Endothelial cell of umbilical vein (primary cell): Measurements from ENCODE around the gene CFAP73. TPM values are rescaled to one million over a fixed set of nuclear protein-coding genes. Genes with fewer than 3 reads are reported as not detected.

Experiments
- BruUV-seq: library from RNA; stranded (reverse); fragments of 400-500 nt; replicated peaks from 2 replicates; lab custom pipeline; 2021; lab: Mats Ljungman, UMichigan
- CTCF ChIA-PET: fragments of 300-600, 350-600 bp; sonication (Branson Sonifier 250); formaldehyde crosslinking; loops from one replicate; lab custom pipeline; 2021; ENCODE audit warnings: antibody characterized with exemption, inconsistent platforms; lab: Charles Lee
- POLR2A ChIA-PET: fragments of 300-600, 350-600 bp; sonication (Branson Sonifier 250); formaldehyde crosslinking; loops from one replicate; lab custom pipeline; 2021; ENCODE audit warnings: antibody characterized with exemption, inconsistent platforms; lab: Charles Lee
- DNase-seq: peaks from one replicate; pipeline ENCODE4 v3.0.0-alpha.2; 2011; ENCODE audit warnings: low read depth, low spot score
- FAIRE-seq: peaks from 2 replicates; lab custom pipeline; 2011; peaks lifted over from hg19 to GRCh38; lab: Jason Lieb, UNC
- H2AFZ ChIP-seq: 2 replicates; pipeline ENCODE4 v1.6.0; 2012; ENCODE audit warnings: low read depth, low read length, control low read depth, inconsistent platforms
- H3K27ac ChIP-seq: 2 replicates; pipeline ENCODE4 v1.5.1; 2011; ENCODE audit warnings: low read depth, mild to moderate bottlenecking, control low read depth, low read length, moderate library complexity; ENCODE audit not compliant: insufficient read depth
- H3K27me3 ChIP-seq, 2 experiments: 2 replicates each; pipeline versions ENCODE4 v1.6.0 to v1.6.1; 2011; ENCODE audit warnings: low read length in 2 of 2, mixed read lengths in 1 of 2; ENCODE audit not compliant: control insufficient read depth in 2 of 2, insufficient read depth in 2 of 2
- H3K36me3 ChIP-seq, 2 experiments: 2 replicates in 1 of 2; 3 replicates in 1 of 2; pipeline ENCODE4 v1.5.1; 2011; ENCODE audit warnings: low read length in 2 of 2, mild to moderate bottlenecking in 1 of 2, moderate library complexity in 1 of 2; ENCODE audit not compliant: control insufficient read depth in 2 of 2, insufficient read depth in 2 of 2; ENCODE audit errors: extremely low read depth in 1 of 2
- H3K4me1 ChIP-seq: 3 replicates; pipeline ENCODE4 v1.5.1; 2011; ENCODE audit warnings: mild to moderate bottlenecking, low read length; ENCODE audit not compliant: control insufficient read depth, insufficient read depth; ENCODE audit errors: extremely low read depth
- H3K4me2 ChIP-seq: 2 replicates; pipeline ENCODE4 v1.6.1; 2011; ENCODE audit warnings: low read length, control low read depth, mixed read lengths; ENCODE audit not compliant: insufficient read depth
- H3K4me3 ChIP-seq, 3 experiments: fragments of 200-600 bp in 1 of 3; sonication (generic), shearing (Covaris generic) in 1 of 3; replicated peaks in 1 of 3; 2 replicates each; pipeline ENCODE4 v1.5.1; 2011 to 2016; ENCODE audit warnings: control low read depth in 3 of 3, low read length in 3 of 3, mild to moderate bottlenecking in 2 of 3, inconsistent platforms in 1 of 3, low read depth in 1 of 3, moderate library complexity in 1 of 3; ENCODE audit not compliant: insufficient read depth in 1 of 3
- H3K79me2 ChIP-seq: 2 replicates; pipeline ENCODE4 v1.6.0; 2012; ENCODE audit warnings: low read length, inconsistent platforms; ENCODE audit not compliant: control insufficient read depth, insufficient read depth
- H3K9ac ChIP-seq: replicated peaks from 2 replicates; pipeline ENCODE3; 2011; ENCODE audit warnings: low read length, control low read depth; ENCODE audit not compliant: insufficient read depth; ENCODE audit errors: extremely low read depth
- H3K9me1 ChIP-seq: replicated peaks from 3 replicates; pipeline ENCODE4 v1.6.0; 2011; ENCODE audit warnings: mild to moderate bottlenecking, low read length; ENCODE audit not compliant: control insufficient read depth, insufficient read depth; ENCODE audit errors: extremely low read depth
- H3K9me3 ChIP-seq: replicated peaks from 2 replicates; pipeline ENCODE4 v1.5.1; 2012; ENCODE audit warnings: low read length, inconsistent platforms; ENCODE audit not compliant: control insufficient read depth, insufficient read depth
- H4K20me1 ChIP-seq: replicated peaks from 2 replicates; pipeline ENCODE3; 2011; ENCODE audit warnings: mild to moderate bottlenecking, low read length; ENCODE audit not compliant: control insufficient read depth, insufficient read depth; ENCODE audit errors: extremely low read depth
- EZH2 ChIP-seq: IDR thresholded peaks from 2 replicates; pipeline ENCODE4 v1.6.1; 2012; ENCODE audit warnings: borderline replicate concordance, low read depth, mild to moderate bottlenecking, moderate library complexity, low read length, inconsistent platforms; ENCODE audit not compliant: severe bottlenecking
- FOS ChIP-seq: IDR thresholded peaks from 2 replicates; pipeline ENCODE4 v1.6.1; 2011; ENCODE audit warnings: mild to moderate bottlenecking, low read length, moderate library complexity, borderline replicate concordance; ENCODE audit not compliant: insufficient read depth
- GATA2 ChIP-seq: IDR thresholded peaks from 2 replicates; pipeline ENCODE4 v1.7.0; 2011; ENCODE audit warnings: low read depth, mild to moderate bottlenecking, moderate library complexity, mixed read lengths, low read length; ENCODE audit not compliant: insufficient read length, insufficient read depth
- JUN ChIP-seq: IDR thresholded peaks from 2 replicates; pipeline ENCODE4 v1.6.1; 2011; ENCODE audit warnings: borderline replicate concordance, low read depth; ENCODE audit not compliant: insufficient read length, insufficient read depth
- dilution Hi-C: fragments of 300-500 bp; cut with MboI; formaldehyde crosslinking; loops from one replicate; pipeline ENCODE4 v1.15.0; 2019; ENCODE audit warnings: low sequenced_read_pairs; ENCODE audit not compliant: extremely low pct_ligation_motif_present
- intact Hi-C: fragments of 100-400 bp; cut with micrococcal nuclease; formaldehyde crosslinking; loops from one replicate; pipeline ENCODE4 v1.10.0; 2022
- polyA plus RNA-seq, 4 experiments: library from polyadenylated mRNA; depleted of rRNA in 3 of 4; stranded (reverse) in 3 of 4; unstranded in 1 of 4; fragments of >200 nt; gene quantifications; 2 replicates each; pipeline versions ENCODE4 v1.2.1 to v1.2.3, GENCODE V29; 2011 to 2012; ENCODE audit warnings: missing spikeins in 1 of 4
- total RNA-seq: library from RNA; stranded (reverse); gene quantifications from 2 replicates; pipeline ENCODE4 v1.2.3, GENCODE V29; 2021
- TF ChIP-seq, protein P1 (sequence below), 2 donors: IDR thresholded peaks; 1 replicate in 1 of 2; 2 replicates in 1 of 2; pipeline ENCODE4 v1.5.1; 2011; ENCODE audit warnings: low read length in 2 of 2, mild to moderate bottlenecking in 2 of 2, moderate library complexity in 2 of 2, control low read depth in 1 of 2, inconsistent platforms in 1 of 2, low read depth in 1 of 2; ENCODE audit not compliant: insufficient read depth in 1 of 2; ENCODE audit errors: extremely low read depth in 1 of 2

Gene CFAP73
- total and polyA plus RNA-seq, 2 donors (not counting 3 experiments of a cell fraction or from before 2014, with no cell fraction given), result not detected

- TF ChIP-seq EZH2 (no peak), GATA2 (no peak), FOS (no peak), JUN (no peak)
- TF ChIP-seq, protein P1, sequence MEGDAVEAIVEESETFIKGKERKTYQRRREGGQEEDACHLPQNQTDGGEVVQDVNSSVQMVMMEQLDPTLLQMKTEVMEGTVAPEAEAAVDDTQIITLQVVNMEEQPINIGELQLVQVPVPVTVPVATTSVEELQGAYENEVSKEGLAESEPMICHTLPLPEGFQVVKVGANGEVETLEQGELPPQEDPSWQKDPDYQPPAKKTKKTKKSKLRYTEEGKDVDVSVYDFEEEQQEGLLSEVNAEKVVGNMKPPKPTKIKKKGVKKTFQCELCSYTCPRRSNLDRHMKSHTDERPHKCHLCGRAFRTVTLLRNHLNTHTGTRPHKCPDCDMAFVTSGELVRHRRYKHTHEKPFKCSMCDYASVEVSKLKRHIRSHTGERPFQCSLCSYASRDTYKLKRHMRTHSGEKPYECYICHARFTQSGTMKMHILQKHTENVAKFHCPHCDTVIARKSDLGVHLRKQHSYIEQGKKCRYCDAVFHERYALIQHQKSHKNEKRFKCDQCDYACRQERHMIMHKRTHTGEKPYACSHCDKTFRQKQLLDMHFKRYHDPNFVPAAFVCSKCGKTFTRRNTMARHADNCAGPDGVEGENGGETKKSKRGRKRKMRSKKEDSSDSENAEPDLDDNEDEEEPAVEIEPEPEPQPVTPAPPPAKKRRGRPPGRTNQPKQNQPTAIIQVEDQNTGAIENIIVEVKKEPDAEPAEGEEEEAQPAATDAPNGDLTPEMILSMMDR (IDR thresholded peaks at IDR 0.05; ENCODE audit: extremely low read depth in 1 of 2, insufficient read depth in 1 of 2, low read depth in 1 of 2, low read length in 2 of 2), result no peak
- H3K9me3 ChIP-seq, result no peaks in the 10 kb centered on the region
- dilution Hi-C loops (no loop called here), intact Hi-C loops (loop anchor here (2.0 kb wide), 1 partner anchor 42 kb away; no protein-coding TSS in a partner anchor)
- H3K79me2 ChIP-seq, result no peaks in the 10 kb centered on the region
- ChIA-PET CTCF (interaction anchor here (0.9 to 4.1 kb wide), 7 partner anchors 9 to 265 kb away, joined by 3 to 22 read pairs (median 6); partner anchors contain the start of gene RITA1), POLR2A (no interaction called here)
- no peaks in the 10 kb centered on the region for H3K27me3 ChIP-seq
- no peak overlapping the region for H3K27ac ChIP-seq
- no TSS peak for BruUV-seq
- H4K20me1 ChIP-seq, result no peaks in the 10 kb centered on the region
- peaks cover 0 to 5% of the 10 kb centered on the region in 2 experiments for H3K36me3 ChIP-seq
- no peak for FAIRE-seq
- no peak overlapping the region for H3K4me3 ChIP-seq
- no peak for DNase-seq
- H3K9ac ChIP-seq, result no peak overlapping the region
- no peaks in the 10 kb centered on the region for H3K9me1 ChIP-seq
- H2AFZ ChIP-seq, result no peak overlapping the region
- peaks cover 23% of the 10 kb centered on the region for H3K4me1 ChIP-seq
- no peak overlapping the region for H3K4me2 ChIP-seq
Measured at GRCh38 chr12:113196582-113196981, 47.1 kb downstream of the CFAP73 start.
